HepG2 (cell line): ENCODE results near the gene TCF12. TPM values are rescaled to one million over a fixed set of nuclear protein-coding genes. Genes with fewer than 3 reads are reported as not detected.

Source experiments
- ARNT2 ChIP-seq: sonication (generic); formaldehyde crosslinking; IDR thresholded peaks from 2 replicates; pipeline ENCODE4 v1.8.0; 2022; ENCODE audit warnings: mild to moderate bottlenecking, low read depth, missing genetic modification reagents, moderate library complexity
- ASH2L ChIP-seq: fragments of 300-600, 200-600 bp; sonication (generic); IDR thresholded peaks from 2 replicates; pipeline ENCODE4 v1.7.0; 2017; ENCODE audit warnings: low read depth, mild to moderate bottlenecking, moderate library complexity, mixed read lengths, low read length; ENCODE audit not compliant: insufficient read length
- BATF2 ChIP-seq: sonication (generic); formaldehyde crosslinking; IDR thresholded peaks from 2 replicates; pipeline ENCODE4 v1.8.0; 2022; ENCODE audit warnings: mild to moderate bottlenecking, missing genetic modification reagents, moderate library complexity
- HOXA5 ChIP-seq: sonication (generic); formaldehyde crosslinking; IDR thresholded peaks from 2 replicates; pipeline ENCODE4 v1.4.0; 2020; ENCODE audit warnings: missing genetic modification reagents
- IRX3 ChIP-seq: sonication (generic); formaldehyde crosslinking; IDR thresholded peaks from 2 replicates; pipeline ENCODE4 v1.8.1; 2023; ENCODE audit warnings: mild to moderate bottlenecking, low read depth, missing genetic modification reagents, borderline replicate concordance
- KDM5B ChIP-seq: sonication (generic); formaldehyde crosslinking; IDR thresholded peaks from 2 replicates; pipeline ENCODE4 v1.4.0; 2020; ENCODE audit warnings: missing genetic modification reagents, mild to moderate bottlenecking, borderline replicate concordance
- NR1H2 ChIP-seq: sonication (generic); formaldehyde crosslinking; IDR thresholded peaks from 2 replicates; pipeline ENCODE4 v1.8.1; 2022; ENCODE audit warnings: low read depth, missing genetic modification reagents, borderline replicate concordance
- SMYD3 ChIP-seq: sonication (generic); formaldehyde crosslinking; IDR thresholded peaks from 2 replicates; pipeline ENCODE4 v1.8.1; 2023; ENCODE audit warnings: mild to moderate bottlenecking, missing genetic modification reagents
- TBX3 ChIP-seq: fragments of 450-650 bp; IDR thresholded peaks from 2 replicates; pipeline ENCODE4 v1.6.1; 2017; ENCODE audit warnings: antibody characterized with exemption, mild to moderate bottlenecking, inconsistent platforms, borderline replicate concordance
- WIZ ChIP-seq: sonication (generic); formaldehyde crosslinking; IDR thresholded peaks from 2 replicates; pipeline ENCODE4 v1.5.1; 2020; ENCODE audit warnings: mild to moderate bottlenecking, missing genetic modification reagents
- ZFP36L2 ChIP-seq: sonication (generic); formaldehyde crosslinking; IDR thresholded peaks from 2 replicates; pipeline ENCODE4 v1.4.0; 2020; ENCODE audit warnings: missing genetic modification reagents
- ZNF318 ChIP-seq: sonication (generic); formaldehyde crosslinking; IDR thresholded peaks from 2 replicates; pipeline ENCODE4 v1.4.0; 2020; ENCODE audit warnings: mild to moderate bottlenecking, missing genetic modification reagents
- ZNF414 ChIP-seq: sonication (generic); formaldehyde crosslinking; IDR thresholded peaks from 2 replicates; pipeline ENCODE4 v1.5.0; 2020; ENCODE audit warnings: missing genetic modification reagents
- ZNF512 ChIP-seq: sonication (generic); formaldehyde crosslinking; IDR thresholded peaks from 2 replicates; pipeline ENCODE4 v1.4.0; 2020; ENCODE audit warnings: mild to moderate bottlenecking, missing genetic modification reagents
- ZNF772 ChIP-seq: sonication (generic); formaldehyde crosslinking; IDR thresholded peaks from 2 replicates; pipeline ENCODE4 v1.5.0; 2020; ENCODE audit warnings: mild to moderate bottlenecking, missing genetic modification reagents
- ZNF83 ChIP-seq: sonication (generic); formaldehyde crosslinking; IDR thresholded peaks from 2 replicates; pipeline ENCODE4 v1.4.0; 2020; ENCODE audit warnings: missing genetic modification reagents, mild to moderate bottlenecking, borderline replicate concordance
- polyA plus RNA-seq, 8 experiments: library from polyadenylated mRNA; depleted of rRNA in 3 of 8; stranded (reverse) in 7 of 8; unstranded in 1 of 8; fragments of >200 nt; fragmentation: Illumina TruSeq in 4 of 8; extraction: Trizol in 4 of 8; gene quantifications; 2 replicates each; pipeline versions ENCODE4 v1.2.1 to v1.2.3, GENCODE V29; 2011 to 2016; ENCODE audit warnings: low read depth in 4 of 8, missing spikeins in 1 of 8, mixed read lengths in 1 of 8; ENCODE audit not compliant: insufficient read depth in 1 of 8
- total RNA-seq, 5 experiments: library from RNA; depleted of rRNA; stranded (reverse); fragments of >200 nt; fragmentation: Illumina TruSeq; extraction: Trizol; gene quantifications; 2 replicates each; pipeline ENCODE4 v1.2.3, GENCODE V29; 2016; ENCODE audit warnings: low read depth in 1 of 5

Gene TCF12
- total and polyA plus RNA-seq, 2 of the 13 experiments (the other 11 are each of a cell fraction or from before 2014, with no cell fraction given): 48.6 to 51.1 TPM

GRCh38 chr15:56918046-56918938, at the start of gene TCF12 (continued):
- peak; percentile 66; the same call in 1 of the 2 replicates for TF ChIP-seq ZNF512 (CRISPR knock-in tag)
- peak; percentile 97 for TF ChIP-seq HOXA5 (CRISPR knock-in tag)
- TF ChIP-seq WIZ: peak; percentile 64; the same call in 1 of the 2 replicates
- no peak; the same call in 1 of the 2 replicates for TF ChIP-seq ZNF318 (CRISPR knock-in tag)
- TF ChIP-seq NR1H2 (CRISPR knock-in tag): no peak
- TF ChIP-seq SMYD3 (CRISPR knock-in tag): 0 out of 2 replicates have a peak, but pooled peaks have one; percentile 49
- peak; percentile 33; the same call in 1 of the 2 replicates for TF ChIP-seq ZNF414 (CRISPR knock-in tag)
- TF ChIP-seq ZNF772 (CRISPR knock-in tag): peak; percentile 78; the same call in 1 of the 2 replicates
- no peak; the same call in 1 of the 2 replicates for TF ChIP-seq BATF2
- no peak for TF ChIP-seq ZFP36L2 (CRISPR knock-in tag)
- TF ChIP-seq KDM5B (CRISPR knock-in tag): peak; percentile 80; the same call in 1 of the 2 replicates
- peak; percentile 76 for TF ChIP-seq ASH2L
- no peak for TF ChIP-seq IRX3
- peak; percentile 79; the same call in 1 of the 2 replicates for TF ChIP-seq ZNF83 (CRISPR knock-in tag)
- peak; percentile 48; the same call in 1 of the 2 replicates for TF ChIP-seq ARNT2
- no peak; the same call in 1 of the 2 replicates for TF ChIP-seq TBX3
